Measurements from ENCODE around the gene ASB16.

Gene ASB16

GRCh38 chr17:44200478-44201155, 30.1 kb downstream of the ASB16 start:
- H3K4me3 ChIP-seq (ENCODE audit: low read depth, low read length): peak overlapping the region; percentile 68
- TF ChIP-seq CTCF (IDR thresholded peaks at IDR 0.05; ENCODE audit: borderline replicate concordance, insufficient read depth, low read depth, low read length): no peak

DNA sequence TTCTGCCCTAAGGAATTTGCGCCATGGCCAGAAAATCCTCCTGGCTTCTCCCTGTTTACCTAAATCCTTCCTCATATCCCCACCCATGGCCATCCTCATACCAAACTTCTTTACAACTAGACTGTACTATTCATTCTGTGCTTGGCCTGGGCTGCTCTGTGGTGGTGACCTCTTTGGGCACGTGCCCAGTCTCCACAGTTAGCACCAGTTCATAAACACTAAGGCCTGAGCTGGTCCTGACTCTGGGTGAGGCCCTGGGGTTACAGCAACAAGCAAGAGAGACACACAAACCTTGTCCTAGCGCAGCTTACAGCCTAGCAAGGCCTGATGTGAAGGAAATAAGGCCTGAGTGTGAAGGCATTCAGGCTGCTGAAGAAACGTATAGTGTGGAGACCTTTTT, 32.3 kb downstream of the ASB16 start:
- no peak overlapping the region for H3K4me3 ChIP-seq (ENCODE audit: low read depth, low read length)

DNA sequence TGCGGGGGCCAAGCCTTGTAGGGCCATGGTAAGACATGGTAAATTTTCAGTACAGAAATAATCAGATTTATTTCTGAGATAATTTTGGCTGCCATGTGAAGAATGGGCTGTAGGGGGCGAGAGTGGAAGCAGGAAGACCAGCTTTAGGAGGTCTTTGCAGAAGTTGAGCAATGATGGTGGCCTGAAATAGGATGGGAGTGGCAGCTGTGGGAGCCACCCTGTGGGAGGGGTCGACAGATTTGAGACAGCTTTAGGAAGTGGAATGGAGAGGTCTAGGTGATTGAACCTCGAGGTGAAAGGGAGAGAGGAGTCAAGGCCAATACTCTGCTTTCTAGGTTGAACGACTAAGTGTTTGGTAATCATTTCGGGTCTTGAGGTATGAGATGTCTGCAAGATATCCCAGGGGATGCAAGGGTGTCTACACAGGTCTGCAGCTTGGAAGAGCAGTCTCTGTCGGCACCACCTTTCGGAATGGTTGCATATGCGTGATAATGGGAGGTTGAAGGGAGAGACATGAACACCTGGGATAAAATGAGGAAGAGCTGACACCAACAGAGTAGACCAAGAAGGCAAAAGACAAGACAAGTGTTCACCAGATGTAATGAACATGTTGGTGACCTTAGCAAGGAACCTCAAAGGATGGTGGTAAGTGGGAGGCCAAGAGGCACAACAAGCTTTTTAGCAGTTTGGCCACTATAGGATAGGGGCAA, 33.4 kb downstream of the ASB16 start:
- peak; percentile 72; the same call in 1 of the 2 replicates for TF ChIP-seq CTCF (IDR thresholded peaks at IDR 0.05; ENCODE audit: borderline replicate concordance, insufficient read depth, low read depth, low read length)
- H3K4me3 ChIP-seq (ENCODE audit: low read depth, low read length): no peak overlapping the region

More for the DNA sequence above, 32.3 kb downstream of the ASB16 start:
- TF ChIP-seq CTCF (IDR thresholded peaks at IDR 0.05; ENCODE audit: borderline replicate concordance, insufficient read depth, low read depth, low read length): no peak

GRCh38 chr17:44204441-44204882, 34.0 kb downstream of the ASB16 start:
- H3K4me3 ChIP-seq (ENCODE audit: low read depth, low read length): no peak overlapping the region
- TF ChIP-seq CTCF (IDR thresholded peaks at IDR 0.05; ENCODE audit: borderline replicate concordance, insufficient read depth, low read depth, low read length): no peak

DNA sequence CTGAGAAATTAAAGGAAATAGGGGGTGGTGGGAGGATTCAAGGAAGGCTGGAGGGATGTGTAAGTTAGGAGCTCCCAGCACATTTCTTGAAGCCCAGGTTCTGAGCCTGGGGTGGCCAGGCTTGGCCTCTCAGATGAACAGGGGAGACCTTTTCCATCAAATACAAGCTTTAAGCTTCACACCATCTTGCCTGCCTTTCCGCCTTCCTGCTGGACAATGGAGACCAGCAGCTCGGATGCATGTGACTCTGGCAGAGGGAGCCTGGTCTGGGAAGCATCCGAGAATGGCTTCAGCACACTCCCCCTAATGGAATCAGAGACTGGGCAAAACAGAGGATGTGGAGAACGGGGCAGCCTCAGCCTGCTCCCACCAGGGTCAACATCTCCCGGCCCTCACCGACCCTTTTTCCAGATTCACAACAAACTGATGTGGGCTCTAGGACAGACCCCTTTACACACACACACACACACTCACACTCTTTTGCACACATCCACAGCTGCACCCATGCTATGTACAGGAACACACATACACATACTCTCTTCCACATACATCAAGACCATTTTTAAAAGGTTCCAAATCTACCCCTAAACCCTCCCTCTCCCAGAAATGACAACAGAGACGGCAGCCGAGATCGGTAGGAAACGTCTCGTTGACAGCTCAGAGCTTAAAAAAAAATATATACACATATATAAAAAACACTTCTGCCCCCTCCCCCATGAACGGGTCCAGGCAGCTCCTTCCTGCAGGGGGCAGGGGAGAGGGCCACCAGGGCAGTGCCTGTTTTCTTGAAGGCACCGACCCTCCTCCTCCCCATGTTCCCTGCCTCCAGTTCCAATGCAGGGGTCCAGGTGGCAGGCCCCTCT, 35.7 kb downstream of the ASB16 start:
- peak; percentile 14; the same call in 1 of the 2 replicates for TF ChIP-seq CTCF (IDR thresholded peaks at IDR 0.05; ENCODE audit: borderline replicate concordance, insufficient read depth, low read depth, low read length)
- H3K4me3 ChIP-seq (ENCODE audit: low read depth, low read length): no peak overlapping the region

DNA sequence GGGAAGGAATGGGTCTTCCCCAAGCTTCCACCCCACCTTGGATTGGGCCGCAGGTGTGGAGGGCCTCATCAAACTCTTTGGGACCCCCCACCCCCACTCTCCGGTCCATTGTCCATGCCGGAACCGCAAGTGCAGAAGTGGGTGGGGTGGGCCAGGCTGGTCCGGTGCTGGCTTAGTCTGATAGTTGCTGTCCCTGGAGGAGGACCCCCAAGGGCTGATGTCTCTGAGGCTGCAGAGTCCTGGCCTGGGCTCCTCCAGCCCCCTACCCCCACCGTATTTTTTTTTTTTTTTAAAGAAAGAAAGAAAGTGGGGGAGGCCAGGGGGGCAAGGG, 36.3 kb downstream of the ASB16 start:
- H3K4me3 ChIP-seq (ENCODE audit: low read depth, low read length): no peak overlapping the region
- TF ChIP-seq CTCF (IDR thresholded peaks at IDR 0.05; ENCODE audit: borderline replicate concordance, insufficient read depth, low read depth, low read length): no peak

Data from GM12875 (cell line).